GM12891 (cell line): ENCODE results near the gene FZR1.

Experiments
- POLR2A ChIP-seq: IDR thresholded peaks from 2 replicates; pipeline ENCODE4 v1.6.1; 2011; ENCODE audit warnings: low read depth, low read length, control low read depth
- POU2F2 ChIP-seq: IDR thresholded peaks from 2 replicates; pipeline ENCODE4 v1.6.1; 2011; ENCODE audit warnings: low read depth, mild to moderate bottlenecking, control low read depth, low read length, moderate library complexity
- TAF1 ChIP-seq: IDR thresholded peaks from 2 replicates; pipeline ENCODE4 v1.6.1; 2011; ENCODE audit warnings: low read depth, low read length, control low read depth

GRCh38 chr19:3512562-3513228 lies 6.6 kb downstream of the FZR1 start:
- TF ChIP-seq TAF1 (no peak), POLR2A (no peak), POU2F2 (no peak)
